ENCODE data around the gene ITSN2.

The ITSN2 gene

GRCh38 chr2:24182507-24182906, 177.8 kb downstream of the ITSN2 start:
- no peak overlapping the region for H3K4me3 ChIP-seq (replicated peaks in 1 of 2; ENCODE audit: low read depth in 2 of 2, low read length in 2 of 2)
- TF ChIP-seq, protein P1, sequence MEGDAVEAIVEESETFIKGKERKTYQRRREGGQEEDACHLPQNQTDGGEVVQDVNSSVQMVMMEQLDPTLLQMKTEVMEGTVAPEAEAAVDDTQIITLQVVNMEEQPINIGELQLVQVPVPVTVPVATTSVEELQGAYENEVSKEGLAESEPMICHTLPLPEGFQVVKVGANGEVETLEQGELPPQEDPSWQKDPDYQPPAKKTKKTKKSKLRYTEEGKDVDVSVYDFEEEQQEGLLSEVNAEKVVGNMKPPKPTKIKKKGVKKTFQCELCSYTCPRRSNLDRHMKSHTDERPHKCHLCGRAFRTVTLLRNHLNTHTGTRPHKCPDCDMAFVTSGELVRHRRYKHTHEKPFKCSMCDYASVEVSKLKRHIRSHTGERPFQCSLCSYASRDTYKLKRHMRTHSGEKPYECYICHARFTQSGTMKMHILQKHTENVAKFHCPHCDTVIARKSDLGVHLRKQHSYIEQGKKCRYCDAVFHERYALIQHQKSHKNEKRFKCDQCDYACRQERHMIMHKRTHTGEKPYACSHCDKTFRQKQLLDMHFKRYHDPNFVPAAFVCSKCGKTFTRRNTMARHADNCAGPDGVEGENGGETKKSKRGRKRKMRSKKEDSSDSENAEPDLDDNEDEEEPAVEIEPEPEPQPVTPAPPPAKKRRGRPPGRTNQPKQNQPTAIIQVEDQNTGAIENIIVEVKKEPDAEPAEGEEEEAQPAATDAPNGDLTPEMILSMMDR (IDR thresholded peaks at IDR 0.05; ENCODE audit: low read depth, low read length), result no peak
- no peak for DNase-seq (ENCODE audit: low read depth in 2 of 2)

DNA sequence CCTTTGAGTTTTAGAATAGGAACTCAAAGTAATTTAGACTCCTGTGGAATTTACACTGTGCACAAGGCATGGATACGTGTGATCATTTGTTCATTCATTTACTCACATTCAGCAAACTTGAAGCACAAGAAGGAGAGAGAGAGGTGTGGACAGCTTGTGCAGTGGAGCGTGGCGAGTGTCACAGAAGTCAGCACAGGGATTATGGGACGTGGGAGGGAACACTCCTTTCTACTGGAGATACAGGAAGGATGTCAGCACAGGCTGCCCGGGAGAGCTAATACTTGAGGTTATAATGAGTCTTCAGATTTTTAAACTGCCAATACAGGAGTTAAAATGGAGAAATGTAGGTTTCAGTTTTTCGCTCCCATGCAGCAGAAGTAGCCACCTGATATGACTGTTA, 178.5 kb downstream of the ITSN2 start:
- DNase-seq (ENCODE audit: low read depth in 2 of 2), result no peak
- no peak overlapping the region for H3K4me3 ChIP-seq (replicated peaks in 1 of 2; ENCODE audit: low read depth in 2 of 2, low read length in 2 of 2)
- TF ChIP-seq, protein P1 (IDR thresholded peaks at IDR 0.05; ENCODE audit: low read depth, low read length), result no peak

DNA sequence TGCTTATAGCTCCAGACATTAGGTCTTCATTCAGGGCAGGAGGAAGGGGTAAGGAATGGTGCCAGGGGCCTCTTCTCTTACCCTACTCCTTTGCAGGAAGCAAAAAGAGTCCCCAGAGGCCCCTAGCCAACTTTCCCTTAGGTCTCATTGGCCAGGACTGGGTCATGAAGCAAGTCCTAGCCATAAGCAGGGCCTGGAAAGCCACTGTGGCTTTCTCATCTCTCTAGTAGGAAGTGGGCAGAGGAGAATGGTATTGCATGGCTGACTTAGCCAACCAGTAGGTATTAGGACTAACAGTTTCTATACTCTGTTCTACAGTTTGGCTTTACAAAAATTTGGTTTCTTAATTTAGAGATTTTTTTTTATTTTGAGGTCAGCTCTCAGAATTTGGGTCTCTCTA, 180.7 kb downstream of the ITSN2 start:
- no peak for DNase-seq (ENCODE audit: low read depth in 2 of 2)
- TF ChIP-seq, protein P1 (IDR thresholded peaks at IDR 0.05; ENCODE audit: low read depth, low read length), result no peak
- H3K4me3 ChIP-seq (replicated peaks in 1 of 2; ENCODE audit: low read depth in 2 of 2, low read length in 2 of 2), result no peak overlapping the region

GRCh38 chr2:24176326-24176725, 184.0 kb downstream of the ITSN2 start:
- TF ChIP-seq, protein P1 (IDR thresholded peaks at IDR 0.05; ENCODE audit: low read depth, low read length), result no peak
- DNase-seq (ENCODE audit: low read depth in 2 of 2), result no peak
- no peak overlapping the region for H3K4me3 ChIP-seq (replicated peaks in 1 of 2; ENCODE audit: low read depth in 2 of 2, low read length in 2 of 2)

GRCh38 chr2:24175631-24176187, 184.6 kb downstream of the ITSN2 start:
- TF ChIP-seq, protein P1 (IDR thresholded peaks at IDR 0.05; ENCODE audit: low read depth, low read length), result no peak
- DNase-seq (ENCODE audit: low read depth in 2 of 2), result peak in 1 of 2 donors; percentile 15
- H3K4me3 ChIP-seq (replicated peaks in 1 of 2; ENCODE audit: low read depth in 2 of 2, low read length in 2 of 2), result peak overlapping the region; percentile 8 to 41

DNA sequence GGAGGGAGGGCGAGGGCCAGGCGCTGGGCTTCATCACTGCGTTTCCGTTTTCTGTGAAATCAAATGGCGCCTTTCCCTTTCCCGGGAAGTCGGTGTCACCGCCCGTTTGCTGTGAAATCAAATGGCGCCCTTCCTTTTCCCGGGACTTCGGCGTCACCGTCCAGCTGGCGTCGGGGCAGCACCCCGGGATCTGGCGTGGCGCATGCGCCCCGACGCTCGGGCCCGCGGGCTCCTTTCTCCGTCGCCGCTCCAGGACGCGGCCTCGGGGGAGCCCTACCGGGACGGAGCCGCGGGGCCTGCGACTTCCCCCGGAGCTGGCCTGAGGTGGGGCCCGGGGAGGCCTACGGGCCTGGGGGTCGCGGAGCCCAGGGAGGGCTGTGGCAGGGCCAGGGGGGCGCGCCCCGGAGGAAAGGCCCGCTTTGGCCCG, 185.5 kb downstream of the ITSN2 start, which contains the start of gene FAM228A:
FAM228A (plus strand) TSS at position 203 of the 427 bp plus-strand sequence. CDS start 428 bp downstream, outside the sequence.
- DNase-seq (ENCODE audit: low read depth in 2 of 2), result no peak
- H3K4me3 ChIP-seq (replicated peaks in 1 of 2; ENCODE audit: low read depth in 2 of 2, low read length in 2 of 2), result peak within 1 kb of the TSS; percentile 8 to 41
- TF ChIP-seq, protein P1 (IDR thresholded peaks at IDR 0.05; ENCODE audit: low read depth, low read length), result no peak

DNA sequence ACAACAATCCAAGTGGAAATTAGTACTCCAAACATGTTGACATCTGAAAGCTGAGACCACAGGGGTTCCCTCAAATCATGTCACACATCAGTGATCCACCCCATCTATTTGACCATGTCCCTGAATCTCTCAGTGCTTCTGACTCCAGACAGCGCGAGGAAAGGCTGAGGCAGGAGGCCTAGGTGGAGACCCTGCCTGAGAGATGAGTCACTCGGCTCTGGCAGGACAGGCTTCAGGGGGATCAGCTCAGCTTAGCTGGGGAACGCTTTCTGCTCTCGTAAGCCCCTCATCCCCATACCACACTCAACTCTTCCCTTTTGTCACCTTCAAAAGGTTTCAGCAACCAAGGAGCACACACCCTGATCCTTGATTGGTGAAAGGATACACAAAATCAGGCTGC, 191.3 kb downstream of the ITSN2 start:
- DNase-seq (ENCODE audit: low read depth in 2 of 2), result no peak
- TF ChIP-seq, protein P1 (IDR thresholded peaks at IDR 0.05; ENCODE audit: low read depth, low read length), result no peak

More for the DNA sequence above, 191.3 kb downstream of the ITSN2 start:
- no peak overlapping the region for H3K4me3 ChIP-seq (replicated peaks in 1 of 2; ENCODE audit: low read depth in 2 of 2, low read length in 2 of 2)
